Liver (tissue), 9 donors: ENCODE results near the gene SCRN1. TPM values are rescaled to one million over a fixed set of nuclear protein-coding genes. Genes with fewer than 3 reads are reported as not detected.

Source experiments
- DNase-seq: peaks from one replicate; pipeline ENCODE4 v3.0.0-alpha.2; 2017; ENCODE audit warnings: low spot score
- H3K27ac ChIP-seq, 2 donors: one replicate each; pipeline ENCODE4 v1.7.0; 2013; ENCODE audit warnings: inconsistent platforms in 2 of 2, low read length in 2 of 2, control low read depth in 1 of 2, low read depth in 1 of 2, mild to moderate bottlenecking in 1 of 2
- H3K27me3 ChIP-seq, 4 donors: one replicate each; pipeline versions ENCODE4 v1.6.1 to v1.7.0; 2013; ENCODE audit warnings: low read length in 3 of 4, inconsistent platforms in 1 of 4, mild to moderate bottlenecking in 1 of 4, moderate library complexity in 1 of 4; ENCODE audit not compliant: control insufficient read depth in 4 of 4, insufficient read depth in 4 of 4
- H3K36me3 ChIP-seq, 4 donors: one replicate each; pipeline versions ENCODE4 v1.6.1 to v1.7.0; 2013; ENCODE audit warnings: low read length in 3 of 4, mild to moderate bottlenecking in 3 of 4, low read depth in 1 of 4, moderate library complexity in 1 of 4; ENCODE audit not compliant: control insufficient read depth in 4 of 4, insufficient read depth in 3 of 4
- H3K4me1 ChIP-seq, 4 donors: one replicate each; pipeline versions ENCODE4 v1.6.1 to v1.7.0; 2013; ENCODE audit warnings: low read length in 3 of 4, mild to moderate bottlenecking in 3 of 4, moderate library complexity in 1 of 4; ENCODE audit not compliant: control insufficient read depth in 4 of 4, insufficient read depth in 4 of 4
- H3K4me3 ChIP-seq, 3 donors: one replicate each; pipeline versions ENCODE4 v1.6.1 to v1.7.0; 2013; ENCODE audit warnings: low read length in 3 of 3, control low read depth in 1 of 3, low read depth in 1 of 3, mild to moderate bottlenecking in 1 of 3
- H3K9ac ChIP-seq, 2 donors: one replicate each; pipeline ENCODE4 v1.7.0; 2013; ENCODE audit warnings: low read length in 2 of 2, mild to moderate bottlenecking in 2 of 2, moderate library complexity in 2 of 2, control low read depth in 1 of 2, low read depth in 1 of 2
- H3K9me3 ChIP-seq, 4 donors: one replicate each; pipeline versions ENCODE4 v1.6.1 to v1.7.0; 2013; ENCODE audit warnings: low read length in 3 of 4; ENCODE audit not compliant: control insufficient read depth in 4 of 4
- ATF3 ChIP-seq: IDR thresholded peaks from 2 replicates; pipeline ENCODE4 v1.6.1; 2016; ENCODE audit warnings: antibody characterized with exemption
- CTCF ChIP-seq: fragments of 150-350 bp; IDR thresholded peaks from 2 replicates; pipeline ENCODE4 v1.5.1; 2017; ENCODE audit warnings: improper control_type of control experiment, low read depth, low read length; ENCODE audit not compliant: missing input control
- EGR1 ChIP-seq, 2 donors: IDR thresholded peaks; 2 replicates each; pipeline ENCODE4 v1.6.1; 2016 to 2018; ENCODE audit warnings: antibody characterized with exemption in 2 of 2, low read depth in 2 of 2
- FOXA1 ChIP-seq: IDR thresholded peaks from 2 replicates; pipeline ENCODE4 v1.6.1; 2016; ENCODE audit warnings: antibody characterized with exemption
- FOXA2 ChIP-seq: IDR thresholded peaks from 2 replicates; pipeline ENCODE4 v1.6.1; 2016; ENCODE audit warnings: antibody characterized with exemption
- GABPA ChIP-seq, 2 donors: IDR thresholded peaks in 1 of 2; conservative IDR thresholded peaks in 1 of 2; 2 replicates each; pipeline ENCODE4 v1.6.1; 2016; ENCODE audit warnings: antibody characterized with exemption in 2 of 2, mild to moderate bottlenecking in 1 of 2, moderate library complexity in 1 of 2
- HNF4A ChIP-seq, 2 donors: conservative IDR thresholded peaks; 2 replicates each; pipeline ENCODE4 v1.6.1; 2016; ENCODE audit warnings: antibody characterized with exemption in 2 of 2, mild to moderate bottlenecking in 2 of 2
- HNF4G ChIP-seq: IDR thresholded peaks from 2 replicates; pipeline ENCODE4 v1.6.1; 2016; ENCODE audit warnings: antibody characterized with exemption
- JUND ChIP-seq, 2 donors: IDR thresholded peaks; 2 replicates each; pipeline ENCODE4 v1.6.1; 2016; ENCODE audit warnings: antibody characterized with exemption in 2 of 2
- NR2F2 ChIP-seq: IDR thresholded peaks from 2 replicates; pipeline ENCODE4 v1.6.1; 2016; ENCODE audit warnings: antibody characterized with exemption
- RAD21 ChIP-seq, 2 donors: IDR thresholded peaks; 2 replicates each; pipeline ENCODE4 v1.6.1; 2016; ENCODE audit warnings: antibody characterized with exemption in 2 of 2, mild to moderate bottlenecking in 2 of 2
- RXRA ChIP-seq, 2 donors: IDR thresholded peaks; 2 replicates each; pipeline ENCODE4 v1.6.1; 2017 to 2018; ENCODE audit warnings: antibody characterized with exemption in 2 of 2, mild to moderate bottlenecking in 1 of 2
- SP1 ChIP-seq: IDR thresholded peaks from 2 replicates; pipeline ENCODE4 v1.6.1; 2018; ENCODE audit warnings: antibody characterized with exemption, mild to moderate bottlenecking
- TAF1 ChIP-seq: conservative IDR thresholded peaks from 2 replicates; pipeline ENCODE4 v1.6.1; 2016; ENCODE audit warnings: antibody characterized with exemption, mild to moderate bottlenecking
- YY1 ChIP-seq: IDR thresholded peaks from 2 replicates; pipeline ENCODE4 v1.6.1; 2016; ENCODE audit warnings: antibody characterized with exemption, mild to moderate bottlenecking
- WGBS: extraction: QIAGEN DNeasy Blood & Tissue Kit; methylation state at CpG from one replicate; pipeline ENCODE4 v1.1.7; 2013; 5-methylcytosine and 5-hydroxymethylcytosine counted together
- polyA plus RNA-seq, 2 donors: library from polyadenylated mRNA; stranded (reverse) in 1 of 2; unstranded in 1 of 2; fragments of 200-250 nt in 1 of 2; fragments of >200 nt in 1 of 2; fragmentation: Nextera tagmentation in 1 of 2; extraction: Ambion mirVana in 1 of 2; gene quantifications; one replicate each; pipeline versions ENCODE4 v1.2.1 to v1.2.3, GENCODE V29; 2013 to 2015
- total RNA-seq, 2 donors: library from RNA; depleted of rRNA; stranded (reverse); fragments of >200 nt; gene quantifications; one replicate each; pipeline ENCODE4 v1.2.3, GENCODE V29; 2014
- TF ChIP-seq, protein P1 (sequence below): IDR thresholded peaks from 2 replicates; pipeline ENCODE4 v1.6.1; 2016; ENCODE audit warnings: antibody characterized with exemption, mild to moderate bottlenecking
- TF ChIP-seq, protein P2 (sequence below): IDR thresholded peaks from 2 replicates; pipeline ENCODE4 v1.6.1; 2016; ENCODE audit warnings: antibody characterized with exemption
- TF ChIP-seq, protein P3 (sequence below): IDR thresholded peaks from 2 replicates; pipeline ENCODE4 v1.6.1; 2016; ENCODE audit warnings: antibody characterized with exemption
- donor health status: healthy.
- donor health status: healthy.
- donor health status: healthy.
- donor health status: healthy.
- donor health status: healthy.

Gene SCRN1
- total and polyA plus RNA-seq, 4 donors: 1.1 to 4.1 (median 2.0) TPM

DNA sequence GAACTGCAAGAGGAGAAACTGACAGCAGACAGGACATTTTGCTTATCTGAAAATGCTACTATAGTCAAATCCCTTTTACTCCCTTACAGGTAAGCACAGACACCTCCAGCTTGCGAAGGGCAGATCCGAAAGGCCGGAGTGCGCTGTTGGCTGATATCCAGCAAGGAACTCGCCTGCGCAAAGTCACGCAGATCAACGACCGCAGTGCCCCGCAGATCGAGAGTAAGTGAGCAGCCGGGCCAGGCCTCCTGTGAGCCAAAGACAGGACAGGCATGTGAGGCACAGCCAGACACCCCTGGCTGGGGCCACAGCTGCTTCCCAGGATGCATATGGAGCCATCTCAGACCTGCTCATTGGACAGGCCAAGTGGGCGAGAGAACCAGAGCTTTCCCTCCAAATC lies 113.9 kb downstream of the SCRN1 start:
- Histone ChIP-seq H3K27me3 (no peaks in the 10 kb centered on the region), H3K36me3 (no peaks in the 10 kb centered on the region), H3K9me3 (no peaks in the 10 kb centered on the region), H3K27ac (no peak overlapping the region), H3K9ac (no peak overlapping the region), H3K4me1 (no peaks in the 10 kb centered on the region), H3K4me3 (no peak overlapping the region)
- no peak for TF ChIP-seq FOXA1
- no peak for TF ChIP-seq RXRA (IDR thresholded peaks at IDR 0.05)
- TF ChIP-seq SP1: no peak
- TF ChIP-seq RAD21 (IDR thresholded peaks at IDR 0.05): no peak
- no peak for TF ChIP-seq TAF1
- TF ChIP-seq, protein P1, sequence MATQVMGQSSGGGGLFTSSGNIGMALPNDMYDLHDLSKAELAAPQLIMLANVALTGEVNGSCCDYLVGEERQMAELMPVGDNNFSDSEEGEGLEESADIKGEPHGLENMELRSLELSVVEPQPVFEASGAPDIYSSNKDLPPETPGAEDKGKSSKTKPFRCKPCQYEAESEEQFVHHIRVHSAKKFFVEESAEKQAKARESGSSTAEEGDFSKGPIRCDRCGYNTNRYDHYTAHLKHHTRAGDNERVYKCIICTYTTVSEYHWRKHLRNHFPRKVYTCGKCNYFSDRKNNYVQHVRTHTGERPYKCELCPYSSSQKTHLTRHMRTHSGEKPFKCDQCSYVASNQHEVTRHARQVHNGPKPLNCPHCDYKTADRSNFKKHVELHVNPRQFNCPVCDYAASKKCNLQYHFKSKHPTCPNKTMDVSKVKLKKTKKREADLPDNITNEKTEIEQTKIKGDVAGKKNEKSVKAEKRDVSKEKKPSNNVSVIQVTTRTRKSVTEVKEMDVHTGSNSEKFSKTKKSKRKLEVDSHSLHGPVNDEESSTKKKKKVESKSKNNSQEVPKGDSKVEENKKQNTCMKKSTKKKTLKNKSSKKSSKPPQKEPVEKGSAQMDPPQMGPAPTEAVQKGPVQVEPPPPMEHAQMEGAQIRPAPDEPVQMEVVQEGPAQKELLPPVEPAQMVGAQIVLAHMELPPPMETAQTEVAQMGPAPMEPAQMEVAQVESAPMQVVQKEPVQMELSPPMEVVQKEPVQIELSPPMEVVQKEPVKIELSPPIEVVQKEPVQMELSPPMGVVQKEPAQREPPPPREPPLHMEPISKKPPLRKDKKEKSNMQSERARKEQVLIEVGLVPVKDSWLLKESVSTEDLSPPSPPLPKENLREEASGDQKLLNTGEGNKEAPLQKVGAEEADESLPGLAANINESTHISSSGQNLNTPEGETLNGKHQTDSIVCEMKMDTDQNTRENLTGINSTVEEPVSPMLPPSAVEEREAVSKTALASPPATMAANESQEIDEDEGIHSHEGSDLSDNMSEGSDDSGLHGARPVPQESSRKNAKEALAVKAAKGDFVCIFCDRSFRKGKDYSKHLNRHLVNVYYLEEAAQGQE: no peak
- TF ChIP-seq, protein P2, sequence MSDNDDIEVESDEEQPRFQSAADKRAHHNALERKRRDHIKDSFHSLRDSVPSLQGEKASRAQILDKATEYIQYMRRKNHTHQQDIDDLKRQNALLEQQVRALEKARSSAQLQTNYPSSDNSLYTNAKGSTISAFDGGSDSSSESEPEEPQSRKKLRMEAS: no peak
- TF ChIP-seq HNF4G: no peak
- no peak for TF ChIP-seq NR2F2
- TF ChIP-seq EGR1 (IDR thresholded peaks at IDR 0.05; ENCODE audit: low read depth in 2 of 2): no peak
- no peak for TF ChIP-seq FOXA2
- no peak for TF ChIP-seq YY1
- TF ChIP-seq, protein P3, sequence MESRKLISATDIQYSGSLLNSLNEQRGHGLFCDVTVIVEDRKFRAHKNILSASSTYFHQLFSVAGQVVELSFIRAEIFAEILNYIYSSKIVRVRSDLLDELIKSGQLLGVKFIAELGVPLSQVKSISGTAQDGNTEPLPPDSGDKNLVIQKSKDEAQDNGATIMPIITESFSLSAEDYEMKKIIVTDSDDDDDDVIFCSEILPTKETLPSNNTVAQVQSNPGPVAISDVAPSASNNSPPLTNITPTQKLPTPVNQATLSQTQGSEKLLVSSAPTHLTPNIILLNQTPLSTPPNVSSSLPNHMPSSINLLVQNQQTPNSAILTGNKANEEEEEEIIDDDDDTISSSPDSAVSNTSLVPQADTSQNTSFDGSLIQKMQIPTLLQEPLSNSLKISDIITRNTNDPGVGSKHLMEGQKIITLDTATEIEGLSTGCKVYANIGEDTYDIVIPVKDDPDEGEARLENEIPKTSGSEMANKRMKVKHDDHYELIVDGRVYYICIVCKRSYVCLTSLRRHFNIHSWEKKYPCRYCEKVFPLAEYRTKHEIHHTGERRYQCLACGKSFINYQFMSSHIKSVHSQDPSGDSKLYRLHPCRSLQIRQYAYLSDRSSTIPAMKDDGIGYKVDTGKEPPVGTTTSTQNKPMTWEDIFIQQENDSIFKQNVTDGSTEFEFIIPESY: no peak
- TF ChIP-seq CTCF: no peak
- TF ChIP-seq ATF3: no peak
- TF ChIP-seq JUND (IDR thresholded peaks at IDR 0.05): no peak
- TF ChIP-seq GABPA (IDR thresholded peaks at IDR 0.05 in 1 of 2, conservative IDR thresholded peaks at IDR 0.05 in 1 of 2): no peak
- TF ChIP-seq HNF4A (conservative IDR thresholded peaks at IDR 0.05): no peak
- 96% methylated on average over 13 of the region's 13 CpGs for WGBS
- no peak for DNase-seq
